T-helper 2 cell treated with Interferon-gamma antibody and Interleukin-4, amounts not matched to agents 5 μg/mL and 100 μg/mL, for 36 hours (primary cell): ENCODE data around the gene EHMT2.
"Not testable (repeated sequence)": the region's sequence is repeated elsewhere in the genome, so short reads cannot be mapped to it uniquely, and the experiment has no call there.

ENCODE experiments used
- DNase-seq: peaks from one replicate; pipeline ENCODE4 v3.0.0; 2021; ENCODE audit warnings: low spot score
- H3K27ac Mint-ChIP-seq: one replicate; pipeline ENCODE4 v1.8.0; 2021; ENCODE audit warnings: mild to moderate bottlenecking, mixed read lengths
- H3K27me3 Mint-ChIP-seq: one replicate; pipeline ENCODE4 v1.8.0; 2021; ENCODE audit warnings: low read depth, mixed read lengths
- H3K36me3 Mint-ChIP-seq: one replicate; pipeline ENCODE4 v1.8.0; 2021; ENCODE audit warnings: low read depth, mixed read lengths
- H3K4me1 Mint-ChIP-seq: one replicate; pipeline ENCODE4 v1.8.0; 2021; ENCODE audit warnings: low read depth, mixed read lengths
- H3K4me3 Mint-ChIP-seq: one replicate; pipeline ENCODE4 v1.8.0; 2022; ENCODE audit warnings: mild to moderate bottlenecking, moderate library complexity, mixed read lengths
- H3K9me3 Mint-ChIP-seq: one replicate; pipeline ENCODE4 v1.8.0; 2021; ENCODE audit warnings: mixed read lengths

EHMT2 gene

DNA sequence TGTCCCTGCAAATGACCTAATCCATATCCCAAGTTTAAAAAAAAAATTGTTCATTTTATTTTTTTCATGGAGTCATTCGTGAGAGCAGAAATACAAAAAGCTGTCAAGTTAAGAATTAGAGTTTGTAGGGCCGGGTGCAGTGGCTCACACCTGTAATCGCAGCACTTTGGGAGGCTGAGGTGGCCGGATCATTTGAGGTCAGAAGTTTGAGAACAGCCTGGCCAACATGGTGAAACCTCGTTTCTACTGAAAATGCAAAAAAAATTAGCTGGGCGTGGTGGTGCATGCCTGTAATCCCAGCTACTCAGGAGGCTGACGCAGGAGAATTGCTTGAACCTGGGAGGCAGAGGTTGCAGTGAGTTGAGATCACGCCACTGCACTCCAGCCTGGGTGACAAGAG lies 9.2 kb upstream of the EHMT2 start:
- not testable (repeated sequence) for H3K9me3 Mint-ChIP-seq, H3K4me3 Mint-ChIP-seq, H3K36me3 Mint-ChIP-seq, DNase-seq, H3K27me3 Mint-ChIP-seq, H3K27ac Mint-ChIP-seq
- peaks cover 19% of the 10 kb centered on the region for H3K4me1 Mint-ChIP-seq

DNA sequence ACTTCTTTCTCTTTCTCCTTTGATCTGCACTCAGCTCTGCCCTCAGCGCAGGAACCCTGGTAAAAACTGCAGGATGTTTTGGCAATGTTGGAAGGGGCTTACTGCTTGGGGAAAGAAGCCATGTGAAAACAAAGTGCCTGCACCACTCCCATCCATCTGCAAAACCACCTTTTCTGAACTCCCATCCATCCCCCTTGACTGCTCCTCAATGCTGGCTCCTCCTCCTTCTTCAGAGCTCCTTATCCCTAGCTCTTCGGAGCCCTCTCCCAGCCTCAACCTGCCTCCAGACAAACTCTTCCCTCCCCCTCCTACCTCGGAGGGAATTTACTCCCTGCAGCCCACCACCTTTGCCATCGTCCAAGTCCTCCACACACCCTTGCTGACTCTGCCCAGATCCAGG lies 8.6 kb upstream of the EHMT2 start:
- Mint-ChIP-seq H3K27ac (no peak overlapping the region), H3K4me3 (no peak overlapping the region), H3K9me3 (no peaks in the 10 kb centered on the region), H3K36me3 (no peaks in the 10 kb centered on the region), H3K4me1 (peaks cover 19% of the 10 kb centered on the region), H3K27me3 (no peaks in the 10 kb centered on the region)
- DNase-seq: no peak

DNA sequence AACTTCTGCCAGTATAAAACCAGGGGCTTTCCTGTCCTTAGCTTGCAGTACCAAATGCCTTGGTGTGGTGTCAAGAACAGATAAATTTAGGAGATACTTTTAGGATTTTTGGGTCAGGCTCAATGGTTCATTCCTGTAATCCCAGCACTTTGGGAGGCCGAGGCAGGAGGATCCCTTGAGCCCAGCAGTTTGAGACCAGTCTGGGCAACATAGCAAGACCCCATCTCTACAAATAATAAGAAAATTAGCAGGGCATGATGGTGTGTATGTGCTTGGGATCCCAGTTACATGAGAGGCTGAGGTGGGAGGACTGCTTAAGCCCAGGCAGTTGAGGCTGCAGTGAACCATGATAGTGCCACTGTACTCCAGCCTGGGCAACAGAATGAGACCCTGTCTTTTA lies 7.5 kb upstream of the EHMT2 start:
- no peak for DNase-seq
- Mint-ChIP-seq H3K4me1 (peaks cover 18% of the 10 kb centered on the region), H3K27me3 (no peaks in the 10 kb centered on the region), H3K4me3 (no peak overlapping the region), H3K9me3 (no peaks in the 10 kb centered on the region), H3K36me3 (no peaks in the 10 kb centered on the region), H3K27ac (no peak overlapping the region)

DNA sequence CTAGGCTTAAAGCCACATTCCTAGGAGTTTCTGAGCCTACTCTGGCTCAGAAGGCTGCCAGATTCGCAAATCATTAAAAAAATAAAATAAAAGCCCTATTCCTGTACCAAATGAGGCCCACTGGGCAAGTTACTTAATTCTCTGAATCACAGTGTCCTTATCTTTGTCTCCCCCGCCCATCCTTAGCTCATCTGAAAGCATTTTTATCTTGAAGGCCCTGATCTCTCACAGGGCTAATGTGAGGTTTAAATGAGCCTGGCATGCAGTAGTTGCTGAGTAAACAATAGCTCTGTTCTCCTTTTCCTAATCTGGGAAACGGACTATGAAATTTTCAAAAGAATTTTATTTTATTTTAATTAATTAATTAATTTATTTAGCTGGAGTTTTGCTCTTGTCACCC lies 6.5 kb upstream of the EHMT2 start:
- Mint-ChIP-seq H3K27me3 (no peaks in the 10 kb centered on the region), H3K27ac (no peak overlapping the region), H3K4me1 (peaks cover 20% of the 10 kb centered on the region), H3K36me3 (no peaks in the 10 kb centered on the region), H3K9me3 (no peaks in the 10 kb centered on the region), H3K4me3 (no peak overlapping the region)
- DNase-seq: no peak

DNA sequence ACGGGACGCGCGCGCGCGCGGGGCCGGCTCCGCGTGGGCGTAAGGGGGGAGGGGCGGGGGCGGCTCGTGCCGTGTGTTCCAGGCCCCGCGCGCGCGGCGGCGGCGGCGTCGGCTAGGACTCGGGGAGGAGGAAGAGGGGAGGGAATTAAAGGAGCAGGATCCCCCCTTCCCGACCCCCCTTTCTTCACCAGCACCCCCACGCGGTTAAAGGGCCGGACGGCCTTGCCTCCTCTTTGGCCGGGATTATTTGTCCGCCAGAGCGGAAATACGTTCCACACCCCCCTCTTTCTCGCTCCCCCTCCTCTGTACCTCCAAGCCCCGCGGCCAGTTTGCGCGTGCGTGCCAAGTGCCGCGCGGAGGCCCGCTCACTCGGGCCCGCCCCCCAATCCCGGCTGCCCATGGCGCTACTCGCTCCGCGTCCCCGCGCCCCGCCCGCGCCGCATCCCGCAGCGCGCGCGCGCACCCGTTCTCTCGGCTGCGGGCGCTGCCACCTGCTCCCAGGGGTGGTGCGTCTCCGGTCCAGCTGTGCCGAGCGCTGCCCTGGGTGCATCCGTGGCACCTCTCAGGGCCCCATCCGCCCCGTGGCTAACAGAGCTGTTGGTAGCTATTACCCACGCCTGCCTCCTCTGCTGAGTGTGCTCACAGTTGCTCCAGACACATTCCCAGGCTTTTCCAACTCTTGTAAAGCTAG lies 4.6 kb upstream of the EHMT2 start, which contains the start of gene ZBTB12:
TSS of gene ZBTB12 (minus strand) at position 134 of the 691 bp plus-strand sequence. CDS start 781 bp downstream, outside the sequence.
- Mint-ChIP-seq H3K9me3 (no peaks in the 10 kb centered on the region), H3K27me3 (no peaks in the 10 kb centered on the region), H3K4me3 (peak within 1 kb of the TSS; percentile 86), H3K36me3 (peaks cover 5% of the 10 kb centered on the region), H3K27ac (peak within 1 kb of the TSS; percentile 82), H3K4me1 (peaks cover 20% of the 10 kb centered on the region)
- DNase-seq: peak; percentile 92

DNA sequence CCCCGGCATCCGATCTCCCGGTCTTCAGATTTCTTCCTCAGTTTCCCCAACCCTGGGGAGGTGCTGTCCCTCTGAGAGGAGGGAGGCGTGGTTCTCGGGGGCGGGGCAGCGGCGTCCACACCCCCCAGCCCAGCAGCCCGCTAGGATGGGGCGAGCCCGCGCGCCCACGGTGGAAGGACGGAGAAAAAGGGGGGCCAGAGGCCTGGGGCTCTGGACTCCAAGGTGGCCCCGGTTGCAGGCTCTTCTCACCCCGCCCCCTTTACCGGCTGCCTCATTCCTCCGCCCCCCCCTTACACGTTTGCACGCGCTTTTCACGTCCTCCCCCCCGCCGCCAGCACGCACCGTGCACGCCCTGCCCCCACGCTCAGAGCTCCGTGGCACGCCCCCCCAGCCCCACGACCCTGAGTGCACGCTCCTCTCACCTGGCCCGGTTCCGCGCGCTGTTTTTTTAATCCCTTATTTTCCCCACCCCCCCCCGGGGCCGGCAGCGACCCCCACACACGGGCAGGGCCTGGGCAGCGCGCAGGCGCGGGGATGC lies 4.0 kb upstream of the EHMT2 start:
- peaks cover 6% of the 10 kb centered on the region for H3K36me3 Mint-ChIP-seq
- DNase-seq: peak; percentile 40
- H3K27ac Mint-ChIP-seq: no peak overlapping the region
- peaks cover 22% of the 10 kb centered on the region for H3K4me1 Mint-ChIP-seq
- no peaks in the 10 kb centered on the region for H3K9me3 Mint-ChIP-seq
- H3K27me3 Mint-ChIP-seq: no peaks in the 10 kb centered on the region
- H3K4me3 Mint-ChIP-seq: peak overlapping the region; percentile 57

DNA sequence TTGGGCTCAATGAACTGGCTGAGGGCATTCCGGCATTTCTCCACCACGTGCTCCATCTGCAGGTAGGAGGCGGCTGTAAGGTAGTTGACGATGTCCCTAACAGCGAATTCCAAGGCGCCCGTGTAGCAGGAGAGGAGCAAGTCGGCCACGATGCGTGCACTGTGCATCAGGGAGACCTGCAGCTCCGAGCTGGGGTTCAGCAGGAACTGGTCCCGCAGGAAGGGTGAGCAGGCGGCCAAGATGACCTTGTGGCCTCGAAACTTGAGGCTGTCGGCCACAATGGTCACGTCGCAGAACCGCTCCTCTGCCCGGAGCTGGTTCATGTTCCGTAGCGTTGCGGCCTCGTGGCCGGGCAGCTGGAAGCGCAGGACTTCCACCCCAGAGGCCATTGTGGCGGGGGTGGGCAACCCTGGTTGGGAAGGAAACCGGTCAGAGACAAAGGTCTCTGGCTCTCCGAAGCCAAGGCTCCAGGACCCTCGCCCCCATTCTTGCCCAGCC lies 3.5 kb upstream of the EHMT2 start:
- no peaks in the 10 kb centered on the region for H3K27me3 Mint-ChIP-seq
- no peak overlapping the region for H3K27ac Mint-ChIP-seq
- peaks cover 6% of the 10 kb centered on the region for H3K36me3 Mint-ChIP-seq
- H3K9me3 Mint-ChIP-seq: no peaks in the 10 kb centered on the region
- H3K4me3 Mint-ChIP-seq: peak overlapping the region; percentile 57
- no peak for DNase-seq
- H3K4me1 Mint-ChIP-seq: peaks cover 22% of the 10 kb centered on the region

DNA sequence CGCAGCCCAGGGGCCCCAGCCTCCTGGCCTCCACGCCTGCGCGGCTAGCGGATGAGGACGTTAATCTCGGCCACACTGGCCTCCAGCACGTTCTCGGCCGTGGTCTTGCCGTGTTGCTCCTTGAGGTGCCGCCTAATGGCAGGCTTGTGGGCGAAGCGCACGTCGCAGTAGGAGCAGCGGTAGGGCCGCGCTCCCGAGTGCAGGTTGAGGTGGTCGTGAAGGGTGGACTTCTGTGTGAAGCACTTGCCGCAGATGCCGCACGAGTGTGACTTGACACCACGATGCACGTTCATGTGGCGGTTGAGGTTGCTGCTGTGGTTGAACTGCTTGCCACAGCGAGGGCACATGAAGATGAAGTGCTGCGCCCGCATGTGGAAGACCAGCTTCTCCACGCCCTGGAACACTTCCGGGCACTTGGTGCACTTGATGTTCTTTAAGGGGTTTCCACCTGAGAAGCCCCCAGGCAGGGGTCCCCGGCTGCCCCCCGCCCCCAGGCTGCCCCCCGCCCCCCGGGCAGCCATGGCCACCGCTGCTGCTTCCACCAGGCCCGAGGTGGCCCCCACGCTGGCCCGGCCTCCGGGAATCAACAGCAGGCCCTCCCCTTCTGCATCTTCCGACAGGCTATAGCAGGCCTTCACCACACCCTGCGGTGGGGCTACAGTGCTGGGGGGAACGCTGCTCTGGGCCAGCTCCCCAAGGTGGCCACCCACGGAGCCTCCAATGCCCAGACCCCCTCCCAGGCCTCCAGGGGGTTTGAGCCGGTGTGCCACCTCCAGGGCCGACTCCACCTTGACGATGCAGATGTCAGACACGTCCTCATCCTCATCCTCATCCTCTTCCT lies 2.6 kb upstream of the EHMT2 start:
- H3K27me3 Mint-ChIP-seq: no peaks in the 10 kb centered on the region
- H3K9me3 Mint-ChIP-seq: no peaks in the 10 kb centered on the region
- peaks cover 11% of the 10 kb centered on the region for H3K36me3 Mint-ChIP-seq
- no peak for DNase-seq
- H3K4me1 Mint-ChIP-seq: peaks cover 27% of the 10 kb centered on the region
- H3K27ac Mint-ChIP-seq: no peak overlapping the region
- peak overlapping the region; percentile 68 for H3K4me3 Mint-ChIP-seq

DNA sequence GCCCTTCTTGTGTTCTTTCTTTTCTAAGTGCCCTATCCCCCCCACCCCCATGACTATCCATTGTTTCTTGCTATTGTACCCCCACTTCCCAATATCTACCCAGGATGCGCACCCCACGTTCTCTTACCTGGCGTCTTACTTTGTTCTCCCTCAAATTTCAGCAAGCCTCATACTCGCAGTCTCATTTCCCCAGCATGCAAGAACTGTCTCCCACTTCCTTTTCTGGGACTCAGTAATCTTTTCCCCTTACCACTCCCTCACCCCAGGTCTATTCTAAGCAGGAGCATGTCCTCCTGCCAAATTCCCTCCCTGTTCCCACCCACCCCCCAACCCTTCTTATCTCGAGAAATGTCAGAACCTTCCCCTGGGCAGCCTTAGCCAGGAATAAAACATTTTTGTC lies 1.7 kb upstream of the EHMT2 start:
- Mint-ChIP-seq H3K4me3 (peak overlapping the region; percentile 68), H3K27me3 (no peaks in the 10 kb centered on the region), H3K9me3 (no peaks in the 10 kb centered on the region), H3K27ac (peak overlapping the region; percentile 71), H3K4me1 (peaks cover 27% of the 10 kb centered on the region), H3K36me3 (peaks cover 14% of the 10 kb centered on the region)
- no peak for DNase-seq

DNA sequence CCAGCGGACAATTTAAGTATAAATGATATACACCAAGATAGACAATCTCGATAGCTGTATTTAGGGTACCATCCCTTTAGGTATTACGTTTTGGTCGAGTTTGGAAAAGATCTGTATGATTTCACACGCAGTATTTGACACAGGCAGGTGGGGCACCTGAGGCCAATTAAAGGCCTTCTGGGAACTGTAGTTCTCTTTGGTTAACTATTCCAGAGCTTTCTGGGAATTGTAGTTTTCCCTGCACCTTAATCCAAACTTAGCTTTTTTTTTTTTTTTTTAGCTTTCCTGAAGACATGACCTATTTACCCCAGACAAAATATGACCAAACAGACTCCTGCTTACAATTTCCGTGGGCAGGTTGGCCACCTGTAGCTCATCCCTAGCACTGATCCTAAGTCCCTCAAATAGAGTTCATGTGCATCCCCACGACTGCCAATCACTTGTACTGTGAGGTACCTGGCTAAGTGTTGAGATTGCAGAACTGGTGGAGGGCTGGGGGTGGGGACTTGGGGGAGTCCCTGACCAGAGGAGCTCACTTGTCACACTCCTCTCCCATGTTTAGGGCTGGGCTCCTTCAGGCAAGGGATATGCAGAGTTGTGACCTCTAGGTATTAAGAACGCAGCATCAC lies 999 bp upstream of the EHMT2 start:
- Mint-ChIP-seq H3K27ac (peak overlapping the region; percentile 94), H3K9me3 (no peaks in the 10 kb centered on the region), H3K4me1 (peaks cover 27% of the 10 kb centered on the region), H3K36me3 (peaks cover 16% of the 10 kb centered on the region), H3K4me3 (peak overlapping the region; percentile 99), H3K27me3 (no peaks in the 10 kb centered on the region)
- no peak for DNase-seq

DNA sequence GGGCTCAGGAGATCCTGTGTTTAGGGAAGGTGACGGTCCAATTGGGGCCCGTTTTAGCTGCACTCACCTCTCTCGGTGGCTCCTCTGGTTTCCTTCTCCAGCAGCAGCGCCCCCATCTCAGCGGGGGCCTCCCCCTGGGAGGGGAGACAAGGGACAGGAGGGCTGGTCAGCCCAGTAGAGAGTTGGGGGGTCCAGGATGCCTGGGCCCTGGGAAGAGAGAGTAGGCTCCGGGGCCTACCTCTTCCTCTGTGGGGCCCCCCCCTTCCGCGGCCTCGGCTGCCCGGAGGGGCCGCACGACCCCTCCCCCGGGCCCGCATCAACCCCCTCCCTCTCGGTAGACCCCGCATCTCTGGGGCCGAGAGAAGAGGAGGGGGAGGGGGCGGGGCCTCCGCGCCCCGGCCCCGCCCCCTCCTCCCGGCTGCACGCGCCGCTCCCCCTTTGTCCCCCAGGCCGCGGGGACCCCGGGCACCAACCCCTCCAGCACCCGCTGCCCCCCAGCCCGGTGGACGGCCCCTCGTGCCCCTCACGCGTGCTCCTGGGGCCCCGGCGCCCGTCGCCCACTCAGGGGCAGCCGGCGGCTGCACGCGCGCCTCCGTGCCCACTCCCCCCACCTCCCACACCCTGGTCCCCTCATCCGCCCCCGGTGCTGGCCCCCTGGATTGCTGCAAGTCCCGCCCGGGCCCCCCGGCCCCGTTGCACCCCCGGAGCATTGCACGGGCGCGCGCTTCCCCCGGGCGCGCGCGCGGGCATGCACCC lies 464 bp downstream of the EHMT2 start:
- H3K27ac Mint-ChIP-seq: peak overlapping the region; percentile 82
- DNase-seq: no peak
- peak overlapping the region; percentile 90 for H3K4me3 Mint-ChIP-seq
- peaks cover 27% of the 10 kb centered on the region for H3K36me3 Mint-ChIP-seq
- H3K4me1 Mint-ChIP-seq: peaks cover 19% of the 10 kb centered on the region
- H3K27me3 Mint-ChIP-seq: no peaks in the 10 kb centered on the region
- no peaks in the 10 kb centered on the region for H3K9me3 Mint-ChIP-seq

DNA sequence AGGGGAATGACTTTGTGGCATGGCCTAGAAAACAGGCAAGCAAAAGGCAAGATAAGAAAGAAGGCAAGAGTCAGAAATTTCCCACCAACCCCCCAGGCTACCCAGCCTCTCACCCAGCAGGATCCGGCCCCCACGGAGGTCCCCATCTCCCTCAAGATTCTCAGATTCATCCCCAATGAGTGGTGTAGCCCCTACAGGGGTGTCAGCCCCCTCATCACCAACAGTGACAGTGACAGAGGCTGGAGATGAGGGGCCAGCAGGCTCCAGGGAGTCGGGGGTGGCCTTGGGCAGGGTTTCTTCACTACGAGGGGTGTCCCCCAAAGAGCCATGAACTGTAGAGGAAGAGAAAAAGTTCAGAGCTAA lies 1.0 kb downstream of the EHMT2 start:
- Mint-ChIP-seq H3K4me1 (peaks cover 19% of the 10 kb centered on the region), H3K27ac (peak overlapping the region; percentile 82), H3K27me3 (no peaks in the 10 kb centered on the region), H3K4me3 (peak overlapping the region; percentile 90), H3K9me3 (no peaks in the 10 kb centered on the region), H3K36me3 (peaks cover 31% of the 10 kb centered on the region)
- DNase-seq: no peak

DNA sequence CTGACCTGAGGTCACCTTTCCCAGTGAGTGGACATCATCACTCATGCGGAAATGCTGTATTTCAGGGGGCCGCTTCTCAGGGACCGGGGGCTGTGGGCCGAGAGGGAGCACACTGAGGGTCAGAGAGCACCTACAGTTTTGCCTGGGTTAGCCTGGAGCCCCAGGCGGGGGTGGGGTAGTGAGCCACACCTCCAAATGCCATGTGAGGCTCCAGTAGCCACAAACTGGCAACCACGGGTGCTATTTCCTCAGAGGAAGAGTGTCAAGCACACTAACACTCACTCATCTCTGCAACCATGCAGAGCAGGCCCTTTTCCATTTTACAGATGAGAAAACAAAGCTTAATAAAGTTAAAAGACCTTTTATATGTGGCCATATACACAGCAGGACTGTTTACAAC lies 4.7 kb downstream of the EHMT2 start:
- H3K4me3 Mint-ChIP-seq: no peak overlapping the region
- H3K9me3 Mint-ChIP-seq: no peaks in the 10 kb centered on the region
- H3K4me1 Mint-ChIP-seq: peaks cover 10% of the 10 kb centered on the region
- peaks cover 44% of the 10 kb centered on the region for H3K36me3 Mint-ChIP-seq
- no peak for DNase-seq
- no peak overlapping the region for H3K27ac Mint-ChIP-seq
- H3K27me3 Mint-ChIP-seq: no peaks in the 10 kb centered on the region
